GM19193 (cell line): Measurements from ENCODE around the gene CD7.

Source experiments
- POLR2A ChIP-seq: IDR thresholded peaks from 4 replicates; pipeline ENCODE4 v1.6.1; 2011; ENCODE audit not compliant: insufficient read depth, insufficient read length; ENCODE audit errors: extremely low read depth

Gene CD7

DNA sequence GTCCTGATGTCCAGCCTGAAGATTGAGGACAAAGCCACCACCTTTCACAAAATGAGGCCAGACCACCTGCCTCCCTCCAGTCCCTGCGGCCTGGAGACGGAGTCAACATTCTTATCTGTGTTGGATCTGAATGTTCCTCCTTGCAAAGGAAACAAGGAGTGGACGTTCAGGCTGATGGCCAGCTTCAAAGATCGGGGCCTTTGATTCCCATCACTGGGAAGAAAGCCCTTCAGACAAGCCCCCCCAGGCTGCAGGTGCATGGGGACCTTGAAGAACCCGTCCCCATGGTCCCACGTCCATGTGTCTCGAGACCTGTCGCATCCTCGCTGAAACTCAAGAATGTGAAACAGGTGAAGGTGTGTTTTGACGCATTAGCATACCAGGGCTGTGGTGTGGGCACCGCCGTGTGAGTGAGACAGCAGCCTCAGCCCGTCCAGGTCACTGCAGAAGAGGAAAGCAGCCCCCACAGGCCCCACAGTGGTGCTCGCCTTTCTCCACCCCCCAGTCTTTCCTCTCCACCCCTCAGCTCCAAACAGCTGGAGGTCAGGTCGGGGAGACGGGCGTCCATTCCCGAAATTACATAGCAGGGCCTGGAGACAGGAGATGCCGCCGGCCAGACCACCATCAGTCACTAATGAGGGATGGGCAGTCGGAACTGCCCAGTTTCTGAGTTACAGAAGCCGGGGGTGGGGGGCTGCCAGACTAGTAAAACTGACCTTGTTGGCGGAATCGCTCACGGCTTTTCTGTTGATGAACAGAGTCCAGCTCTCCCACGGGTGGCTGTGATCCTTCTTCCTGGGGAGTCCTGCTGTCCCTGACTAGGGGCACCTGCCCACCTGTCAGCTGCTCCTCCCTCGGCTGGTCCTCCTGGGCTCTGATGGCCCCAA, 43.0 kb downstream of the CD7 start:
- no peak for TF ChIP-seq POLR2A

DNA sequence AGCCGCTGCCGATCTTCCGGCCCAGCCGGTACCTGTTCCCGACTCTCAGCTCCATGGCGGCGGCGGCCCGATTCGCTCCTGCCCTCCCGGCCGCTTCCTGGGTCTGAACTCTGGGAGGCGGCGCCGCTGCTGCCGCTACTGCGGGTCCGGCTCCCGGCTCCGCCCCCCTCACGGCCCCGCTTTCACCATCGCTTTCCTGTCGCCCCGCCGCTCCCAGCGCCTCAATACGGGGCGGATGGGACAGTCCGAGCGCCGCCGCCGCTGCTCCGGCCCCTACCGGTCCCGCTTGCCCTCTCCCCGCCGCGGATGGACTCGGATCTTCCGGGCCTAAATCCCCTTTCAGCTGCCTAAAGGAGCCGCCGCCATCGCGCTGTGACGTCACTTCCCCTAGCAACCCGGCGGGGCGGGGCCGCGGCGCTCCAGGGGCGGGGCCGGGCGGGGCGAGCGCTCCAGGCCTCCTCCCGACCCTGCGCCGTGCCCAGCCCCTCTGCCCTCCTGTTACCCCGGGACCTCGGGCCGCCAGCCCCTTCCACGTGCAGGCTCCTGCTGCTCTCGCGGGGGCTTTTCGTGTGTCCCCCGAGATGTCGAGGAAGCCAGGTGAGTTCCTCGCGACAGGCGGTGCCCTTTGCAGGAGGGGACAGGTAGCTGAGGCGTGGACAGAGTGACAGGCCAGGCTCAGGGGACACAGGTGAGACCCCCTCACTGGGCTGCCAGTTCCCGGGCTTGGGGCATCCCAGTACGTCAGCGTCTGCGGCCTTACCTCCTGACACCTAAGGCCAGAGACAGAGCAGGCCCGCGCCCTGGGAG, 43.9 kb downstream of the CD7 start, which contains the start of gene CSNK1D:
TSS of gene CSNK1D (minus strand) at position 374 of the 807 bp plus-strand sequence. CDS start at position 55, 319 bp downstream.
- TF ChIP-seq POLR2A = peak; percentile 78

DNA sequence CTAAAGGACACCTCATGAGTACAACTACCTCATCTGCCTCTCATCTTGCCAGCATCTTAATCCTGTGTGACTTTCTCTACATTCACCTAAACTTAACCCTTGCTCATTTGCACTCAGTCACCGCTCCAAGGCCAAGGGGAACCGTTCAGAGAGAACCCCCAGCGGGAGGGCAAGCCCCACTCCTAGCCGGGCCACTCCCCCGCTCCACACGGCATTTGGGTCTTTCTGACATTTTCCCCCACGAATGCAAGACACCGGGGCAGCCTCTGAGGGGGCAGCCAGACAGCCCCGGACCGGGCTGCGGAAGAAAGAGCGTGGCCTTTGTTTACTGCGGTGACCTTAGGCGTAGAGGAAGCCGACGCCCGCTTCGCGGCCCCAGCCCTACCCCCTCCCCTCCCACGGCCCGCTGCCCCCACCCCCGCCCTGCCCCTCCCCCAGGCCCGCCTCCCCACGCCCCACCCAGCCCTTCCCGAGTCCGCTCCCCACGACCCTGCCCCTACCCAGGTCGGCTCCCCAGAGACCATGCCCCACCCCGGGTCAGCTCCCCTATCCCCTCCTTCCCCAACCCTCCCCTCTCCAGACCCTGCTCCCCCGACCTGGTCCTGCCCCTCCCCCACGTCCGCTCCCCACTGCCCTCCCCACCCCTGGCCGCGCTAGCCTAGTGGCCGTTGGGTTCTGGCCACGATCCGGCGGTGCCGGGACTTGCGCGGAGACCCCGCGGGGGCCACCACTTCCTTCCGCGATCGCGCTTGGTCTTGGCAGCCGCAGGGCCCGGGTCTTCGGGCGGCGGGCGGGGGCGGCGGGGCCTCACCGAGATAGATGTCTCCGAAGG, 44.7 kb downstream of the CD7 start:
- no peak for TF ChIP-seq POLR2A

DNA sequence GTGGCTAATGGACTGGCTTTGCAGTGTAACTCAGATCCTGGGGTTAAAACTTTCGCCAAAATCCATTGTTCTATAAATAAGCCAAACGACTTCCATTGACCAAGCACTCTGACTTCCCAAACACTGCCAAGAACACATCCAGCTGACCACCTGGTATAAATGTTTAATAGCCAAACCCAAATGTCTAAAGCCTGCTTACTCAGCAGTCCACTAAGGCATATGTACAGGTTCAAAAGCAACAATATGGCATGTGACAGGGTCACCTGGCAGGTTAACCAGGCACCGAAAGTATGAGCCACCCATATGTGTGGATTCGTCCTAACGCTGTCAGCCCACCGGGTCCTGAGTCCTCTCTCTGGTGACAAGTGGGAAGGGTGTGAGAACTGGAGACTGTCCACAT, 46.0 kb downstream of the CD7 start:
- no peak for TF ChIP-seq POLR2A

DNA sequence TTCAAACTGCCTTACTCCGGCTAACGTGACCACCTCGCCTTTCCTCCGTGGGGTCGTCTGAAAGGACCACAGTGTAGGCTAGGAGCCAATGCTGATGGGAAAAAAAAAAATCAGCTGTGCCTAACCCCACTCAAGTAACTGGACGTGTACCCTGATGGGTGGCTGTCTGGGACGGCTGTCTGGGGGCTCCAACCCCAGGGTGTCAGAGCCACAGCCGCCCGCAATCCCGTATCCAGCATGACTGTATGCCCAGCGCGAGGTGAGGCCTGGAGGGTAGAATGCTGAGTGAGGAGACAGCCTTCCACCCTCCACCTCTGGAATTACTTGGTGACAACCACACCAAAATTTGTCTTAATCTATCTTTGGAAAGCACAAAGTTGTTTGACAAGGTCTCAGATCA, 46.8 kb downstream of the CD7 start:
- TF ChIP-seq POLR2A = no peak

DNA sequence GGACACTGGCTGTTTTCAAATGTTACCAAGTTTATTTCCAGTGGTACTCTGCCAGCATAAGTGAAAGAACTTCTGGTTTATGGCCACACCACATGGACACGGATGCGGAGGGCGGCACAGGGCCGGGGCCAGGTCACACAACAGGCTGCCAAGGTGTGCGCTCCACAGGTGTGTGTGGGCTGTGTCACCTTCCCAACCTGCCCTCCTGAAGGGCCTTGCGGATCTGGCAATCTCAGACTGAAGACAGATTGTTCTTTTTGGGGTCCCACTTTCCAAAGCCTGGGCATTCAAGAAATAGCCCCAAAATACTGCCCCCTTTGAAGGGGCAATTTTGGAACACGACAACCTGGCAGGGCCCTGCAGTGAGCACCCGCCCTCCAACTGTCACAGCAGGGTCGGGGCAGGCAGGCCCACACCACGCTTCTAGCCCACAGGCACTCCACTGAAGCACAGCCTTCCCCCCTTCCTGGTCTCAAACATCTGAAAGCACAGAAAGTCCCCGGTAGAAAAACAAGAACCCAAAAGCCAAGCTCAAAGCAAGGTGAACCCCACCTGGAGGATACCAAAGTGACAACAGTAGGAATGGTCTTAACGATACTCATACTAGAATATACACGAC, 47.4 kb downstream of the CD7 start:
- no peak for TF ChIP-seq POLR2A

DNA sequence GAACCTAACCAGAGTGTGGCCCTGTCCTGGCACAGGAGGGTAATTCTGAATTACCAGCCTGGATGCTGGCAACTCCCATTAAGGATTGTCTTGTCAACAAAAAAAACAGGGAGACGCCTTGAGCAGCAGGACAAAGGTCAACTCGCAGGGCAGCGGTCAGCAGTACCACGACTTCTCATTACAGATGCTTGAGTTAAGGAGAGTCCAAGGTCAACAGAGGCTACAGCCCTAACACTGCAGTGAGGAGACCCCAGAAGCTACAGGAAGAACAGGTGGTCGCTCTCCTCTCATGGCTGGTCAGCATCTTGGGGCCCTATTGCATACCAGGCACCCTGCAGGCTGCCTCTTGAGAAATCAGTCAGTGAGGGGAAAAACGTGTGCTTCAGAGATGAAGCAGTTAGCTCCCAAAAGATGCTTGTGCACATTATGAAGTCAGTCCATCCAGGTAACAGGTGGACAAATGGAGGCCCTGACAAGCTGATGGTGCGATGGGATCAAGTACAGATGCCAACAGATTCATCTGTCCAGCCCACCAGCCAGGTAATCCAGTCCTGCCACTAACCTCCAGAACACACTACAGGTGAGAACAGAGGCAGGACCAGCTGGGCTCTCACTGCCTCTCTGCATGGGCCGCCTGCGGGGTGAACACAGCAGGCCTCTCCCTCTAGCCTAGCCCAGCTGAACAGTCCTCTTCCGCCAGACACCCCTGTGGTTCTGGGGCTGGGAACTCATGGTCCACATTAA, 48.1 kb downstream of the CD7 start:
- no peak for TF ChIP-seq POLR2A

DNA sequence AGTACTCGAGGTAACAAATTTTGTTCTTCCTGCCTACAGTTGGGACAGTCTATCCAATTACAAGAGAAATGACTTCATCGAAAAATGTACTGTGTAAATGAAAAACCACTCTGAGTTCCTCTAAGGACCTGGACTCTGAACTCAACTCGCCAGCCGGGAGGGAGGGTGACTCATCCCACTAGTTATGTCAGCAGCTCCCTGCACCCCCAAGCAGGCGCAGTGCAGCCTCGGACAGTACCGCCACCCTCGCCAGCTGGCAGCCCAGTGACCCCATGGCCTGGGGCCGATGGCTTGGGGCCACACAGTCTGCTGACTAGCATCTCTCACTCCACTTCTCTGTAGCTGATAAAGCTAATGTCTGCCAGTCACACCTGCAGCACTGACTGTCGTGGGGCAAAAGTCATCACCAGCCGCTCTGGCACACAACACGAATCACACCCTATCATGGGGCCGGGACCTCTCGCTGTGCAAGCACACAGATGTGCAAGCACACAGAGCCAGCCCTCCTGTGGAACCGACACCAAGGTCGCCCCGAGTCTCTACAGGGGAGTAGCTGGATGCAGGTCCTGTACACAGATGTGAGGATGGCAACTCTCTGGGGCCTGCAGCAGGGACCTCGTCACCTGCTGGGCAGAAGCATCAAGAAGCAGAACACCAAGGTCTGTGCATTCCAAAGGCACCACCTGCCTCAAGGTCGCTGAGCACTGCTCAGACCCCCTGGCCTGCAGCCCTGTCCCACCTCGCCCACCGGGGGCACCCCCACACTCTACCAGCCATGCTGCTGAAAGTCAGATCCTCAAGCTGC, 49.6 kb downstream of the CD7 start:
- no peak for TF ChIP-seq POLR2A

DNA sequence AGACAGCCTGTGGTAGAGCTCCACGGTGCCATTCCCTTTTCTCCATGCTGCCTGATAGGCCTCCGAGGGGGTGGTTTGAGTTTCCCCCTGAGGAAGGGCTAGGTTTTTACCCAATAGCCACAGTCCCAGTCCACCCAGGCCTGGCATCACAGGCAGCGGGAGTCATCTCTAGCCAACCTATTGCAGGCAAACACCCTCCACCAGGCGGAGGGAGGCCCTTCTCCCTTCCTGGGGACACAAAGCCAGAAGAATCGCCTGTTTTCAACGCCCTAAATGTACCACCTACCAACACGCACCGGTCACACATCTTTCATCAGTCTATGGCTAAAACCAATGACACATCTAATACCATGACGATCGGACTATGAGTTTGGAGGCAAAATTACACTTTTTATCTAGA, 51.3 kb downstream of the CD7 start:
- no peak for TF ChIP-seq POLR2A
